Activated CD4-positive, alpha-beta T cell treated with anti-CD3 and anti-CD28 coated beads, Interleukin-2, amount 50 U/mL, for 48 hours (primary cell): ENCODE measurements around the gene NXN.
"Not testable (repeated sequence)": the region's sequence is repeated elsewhere in the genome, so short reads cannot be mapped to it uniquely, and the experiment has no call there.

ENCODE experiments used
- DNase-seq, 2 experiments: peaks; one replicate each; pipeline ENCODE4 v3.0.0-alpha.2; 2020

Gene NXN

GRCh38 chr17:978103-979093 is 1.2 kb downstream of the NXN start:
- DNase-seq = no peak

DNA sequence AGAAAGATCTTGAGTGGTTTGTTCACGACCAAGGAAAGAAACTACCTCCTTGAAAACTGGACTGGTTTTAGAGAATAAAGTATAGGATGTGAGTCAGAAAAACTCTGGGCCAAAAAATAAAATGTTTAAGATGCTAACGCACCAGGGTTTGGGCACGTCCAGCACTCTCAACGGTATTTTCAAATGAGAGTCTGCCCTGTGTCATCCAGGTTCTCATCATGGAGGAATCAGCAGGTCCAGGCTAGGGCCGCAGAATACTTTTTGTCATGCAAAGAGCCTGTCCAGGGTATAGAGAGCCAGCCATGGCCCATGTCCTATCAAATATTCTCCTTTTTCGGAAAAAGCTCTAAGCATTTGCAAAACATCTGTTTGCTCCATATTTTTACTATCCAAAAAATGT is 2.4 kb downstream of the NXN start:
- DNase-seq = no peak

DNA sequence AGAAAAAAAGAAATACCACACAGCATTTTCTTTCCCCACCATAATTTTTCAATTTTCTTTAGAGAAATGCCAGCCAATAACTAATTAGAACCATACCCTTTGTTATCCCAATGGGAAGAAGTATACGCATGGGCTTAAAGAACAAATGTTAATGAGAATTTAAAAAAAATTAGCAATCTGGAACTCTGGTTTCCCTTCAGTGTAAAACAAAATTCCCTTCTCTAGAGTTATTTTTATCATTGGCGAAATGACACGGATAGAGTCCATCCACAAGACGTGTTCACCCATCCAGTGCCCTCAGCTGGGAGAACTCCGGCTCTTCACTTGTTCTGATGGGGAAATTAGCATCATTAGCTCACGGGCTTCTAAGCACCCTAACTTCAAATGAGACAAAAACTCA is 3.3 kb downstream of the NXN start:
- DNase-seq = no peak

DNA sequence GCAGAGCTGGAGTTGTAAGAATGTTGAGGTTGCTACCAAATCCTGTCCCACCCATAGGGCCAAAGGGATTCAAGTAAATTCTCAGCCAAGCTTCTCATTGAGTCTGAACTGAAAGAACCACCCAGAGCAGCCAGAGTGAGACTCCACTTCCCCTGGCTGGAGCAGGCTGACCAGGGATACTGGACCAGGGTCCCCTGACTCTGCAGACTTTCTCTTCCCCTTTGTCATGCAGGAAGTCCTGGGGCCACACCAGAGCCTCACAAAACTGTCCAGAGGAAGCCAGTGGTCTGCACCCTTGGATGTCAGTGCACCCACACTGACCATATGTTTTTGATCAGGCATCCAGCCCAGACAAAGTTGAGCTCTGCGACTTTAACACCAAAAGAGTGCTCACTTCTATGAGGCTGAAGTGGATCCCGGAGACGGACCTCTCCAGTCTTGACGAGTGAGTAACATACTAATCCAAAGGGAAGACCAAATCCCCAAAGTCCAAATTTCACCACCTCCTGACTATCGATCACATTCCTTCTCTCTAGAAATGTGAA is 4.1 kb downstream of the NXN start:
- no peak for DNase-seq

- not testable (repeated sequence) for DNase-seq
Observed at GRCh38 chr17:974778-975177, 4.8 kb downstream of the NXN start.

- DNase-seq = no peak
Observed at GRCh38 chr17:973053-973452, 6.5 kb downstream of the NXN start.

- DNase-seq = not testable (repeated sequence)
Observed at GRCh38 chr17:971861-972260, 7.7 kb downstream of the NXN start.

DNA sequence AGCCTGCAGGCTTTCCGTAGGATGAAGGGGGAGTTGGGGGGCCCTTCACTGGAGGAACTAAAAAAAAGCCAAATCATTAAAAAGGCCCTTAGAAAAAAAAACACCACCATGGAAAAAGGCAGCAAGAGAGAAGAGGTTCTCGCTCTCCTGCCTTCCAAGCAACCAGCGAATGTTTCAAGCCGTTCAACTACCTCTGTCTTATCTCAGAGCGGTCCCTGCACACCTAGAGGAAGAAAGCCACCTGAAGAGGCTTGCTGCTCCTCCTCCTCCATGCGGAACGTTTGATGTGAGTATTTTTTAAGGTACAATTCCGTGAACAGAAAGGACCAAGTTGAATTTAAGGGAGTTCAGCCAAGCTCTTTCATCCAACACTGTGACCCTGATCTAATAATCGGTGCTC is 9.2 kb downstream of the NXN start:
- no peak for DNase-seq

DNA sequence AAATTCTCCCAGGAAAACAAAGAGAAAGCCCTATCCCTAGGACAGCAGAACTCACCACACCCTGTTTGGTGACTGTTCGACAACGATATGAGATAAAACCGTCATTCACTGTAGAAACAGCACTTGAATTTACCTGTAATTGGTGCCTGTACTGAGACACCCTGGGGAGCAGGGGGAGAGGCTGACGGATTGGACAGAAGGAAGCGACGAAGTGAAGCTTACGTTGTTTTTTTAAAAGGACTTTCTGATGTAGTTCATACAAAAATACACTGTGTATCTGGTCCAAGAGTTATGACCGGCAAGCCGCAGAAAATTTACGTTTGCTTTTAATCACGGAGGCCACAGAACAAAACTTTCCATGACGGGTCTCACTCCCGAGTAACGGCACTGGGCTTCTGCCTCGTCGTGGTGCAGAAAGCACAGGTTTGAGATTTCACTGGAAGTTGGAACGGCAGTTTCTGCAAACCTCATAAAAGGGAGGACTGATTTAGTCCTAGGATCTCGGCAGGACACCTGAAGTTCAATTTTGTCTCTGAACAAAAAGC is 9.7 kb downstream of the NXN start:
- DNase-seq = no peak

DNA sequence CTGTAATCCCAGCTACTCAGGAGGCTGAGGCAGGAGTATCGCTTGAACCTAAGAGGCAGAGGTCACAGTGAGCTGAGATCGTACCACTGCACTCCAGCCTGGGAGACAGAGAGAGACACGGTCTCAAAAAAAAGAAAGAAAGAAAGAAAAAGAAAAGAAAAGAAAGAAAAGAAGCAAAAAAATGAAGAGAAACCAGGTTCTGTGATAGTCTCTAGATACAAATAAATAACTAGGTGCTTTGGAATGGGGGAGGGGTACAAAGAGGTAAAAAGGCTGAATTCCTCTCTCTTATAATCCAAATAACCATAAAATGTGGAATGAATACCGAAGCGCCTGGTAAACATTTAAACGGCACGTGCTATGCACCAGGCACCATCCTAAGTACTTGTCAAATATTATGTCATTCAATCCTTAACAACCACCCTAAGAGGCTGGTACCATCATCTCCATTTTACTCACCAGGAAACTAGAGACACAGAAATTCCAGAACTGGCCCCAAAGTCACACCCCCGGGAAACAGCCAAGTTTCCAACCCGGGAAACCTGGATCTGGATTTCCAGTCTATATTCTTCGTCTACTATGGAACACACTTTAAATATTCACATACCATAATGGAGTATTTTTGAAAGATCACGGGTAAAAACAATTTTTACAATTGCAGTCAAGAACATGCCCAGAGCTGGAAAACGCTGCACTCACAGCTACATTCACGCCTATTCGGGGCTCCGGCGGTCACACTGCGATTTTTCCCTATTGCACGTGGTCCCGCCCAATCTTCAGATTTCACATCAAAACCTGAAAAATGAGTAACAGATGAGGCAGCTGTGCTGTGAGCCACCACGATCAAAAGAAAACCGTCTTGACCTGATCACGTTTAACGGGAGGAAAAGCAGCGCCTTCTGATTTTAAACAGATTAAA is 10.5 kb downstream of the NXN start:
- no peak for DNase-seq

DNA sequence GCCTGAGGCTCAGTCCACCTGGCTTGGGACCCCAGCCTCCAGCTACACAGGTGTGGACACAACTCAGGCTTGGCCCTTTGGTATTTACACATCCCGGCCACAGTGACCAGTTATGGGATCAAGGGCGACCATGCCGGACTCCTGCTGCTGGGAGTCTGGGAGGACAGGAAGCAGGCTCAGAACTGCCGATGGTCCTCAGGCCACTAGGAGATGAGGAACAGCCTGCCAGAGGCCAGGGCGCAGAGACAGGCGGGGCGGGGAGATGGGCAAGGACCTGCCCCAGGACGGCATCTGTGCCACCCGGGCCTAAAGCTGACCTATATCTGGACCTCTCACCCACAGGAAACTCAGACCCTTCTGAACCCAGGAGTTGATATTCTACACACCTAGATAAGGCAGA is 12.5 kb downstream of the NXN start:
- DNase-seq = no peak

DNA sequence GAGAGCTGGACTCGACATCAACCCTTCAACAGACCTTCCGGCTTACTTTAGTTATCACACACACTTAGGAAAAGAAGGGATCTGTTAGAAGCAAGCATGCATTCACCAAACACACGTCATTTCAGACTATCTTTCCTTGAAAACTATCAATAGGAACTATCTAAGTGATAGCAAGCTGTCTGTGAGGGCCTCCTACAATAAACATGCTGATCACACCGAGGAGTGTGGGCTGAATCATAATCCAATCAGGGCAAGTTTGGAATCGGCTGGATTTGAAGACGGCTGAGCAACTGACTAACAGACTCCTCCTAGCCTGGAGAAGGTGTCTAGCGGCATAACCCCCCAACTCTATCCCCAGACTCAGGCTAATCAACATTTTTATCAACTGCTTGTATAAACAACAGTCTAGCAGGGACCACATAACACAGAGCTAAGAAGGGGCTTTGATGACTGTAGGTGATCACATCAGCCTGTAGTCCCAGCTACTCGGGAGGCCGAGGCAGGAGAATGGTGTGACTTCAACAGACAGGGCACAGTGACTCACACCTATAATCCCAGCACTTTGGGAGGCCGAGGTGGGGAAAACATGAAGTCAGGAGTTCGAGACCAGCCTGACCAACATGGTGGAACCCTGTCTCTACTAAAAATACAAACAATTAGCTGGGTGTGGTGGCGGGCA is 14.1 kb downstream of the NXN start:
- DNase-seq = no peak

DNA sequence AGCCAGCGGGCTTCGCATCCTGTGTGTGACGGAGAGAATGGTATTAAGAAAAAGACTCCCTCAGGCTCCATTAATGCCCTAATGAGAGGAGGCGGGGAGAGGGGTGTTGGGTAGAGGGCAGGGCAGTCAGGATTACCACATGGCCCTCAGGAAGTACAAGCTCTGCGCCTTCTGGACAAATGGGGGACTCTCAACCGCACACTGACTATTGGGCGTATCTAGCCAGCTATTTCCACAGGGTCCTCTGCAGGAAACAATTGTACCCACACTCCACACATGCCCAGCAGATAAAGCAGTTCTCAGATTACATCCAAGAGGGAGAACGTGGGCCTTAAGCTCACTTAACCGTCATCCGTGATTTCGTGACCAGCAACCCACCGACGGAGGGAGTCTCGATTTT is 14.7 kb downstream of the NXN start:
- no peak for DNase-seq

GRCh38 chr17:962670-963069 is 16.9 kb downstream of the NXN start:
- DNase-seq = no peak

DNA sequence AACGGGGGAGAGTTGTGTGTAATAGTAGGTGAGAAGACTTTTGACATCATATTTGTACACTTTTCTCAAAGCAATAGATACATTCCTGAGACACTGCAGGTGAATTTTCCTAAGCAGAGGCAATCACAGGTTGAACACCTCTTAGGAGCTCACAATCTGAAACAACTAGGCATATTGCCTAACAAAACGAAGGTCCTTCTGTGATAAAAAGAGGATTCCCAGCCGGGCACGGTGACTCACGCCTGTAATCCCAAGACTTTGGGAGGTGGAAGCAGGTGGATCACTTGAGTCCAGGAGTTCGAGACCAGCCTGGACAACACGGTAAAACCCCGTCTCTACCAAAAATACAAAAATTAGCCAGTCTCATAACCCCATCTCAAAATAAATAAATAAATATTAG is 17.4 kb downstream of the NXN start:
- no peak for DNase-seq

DNA sequence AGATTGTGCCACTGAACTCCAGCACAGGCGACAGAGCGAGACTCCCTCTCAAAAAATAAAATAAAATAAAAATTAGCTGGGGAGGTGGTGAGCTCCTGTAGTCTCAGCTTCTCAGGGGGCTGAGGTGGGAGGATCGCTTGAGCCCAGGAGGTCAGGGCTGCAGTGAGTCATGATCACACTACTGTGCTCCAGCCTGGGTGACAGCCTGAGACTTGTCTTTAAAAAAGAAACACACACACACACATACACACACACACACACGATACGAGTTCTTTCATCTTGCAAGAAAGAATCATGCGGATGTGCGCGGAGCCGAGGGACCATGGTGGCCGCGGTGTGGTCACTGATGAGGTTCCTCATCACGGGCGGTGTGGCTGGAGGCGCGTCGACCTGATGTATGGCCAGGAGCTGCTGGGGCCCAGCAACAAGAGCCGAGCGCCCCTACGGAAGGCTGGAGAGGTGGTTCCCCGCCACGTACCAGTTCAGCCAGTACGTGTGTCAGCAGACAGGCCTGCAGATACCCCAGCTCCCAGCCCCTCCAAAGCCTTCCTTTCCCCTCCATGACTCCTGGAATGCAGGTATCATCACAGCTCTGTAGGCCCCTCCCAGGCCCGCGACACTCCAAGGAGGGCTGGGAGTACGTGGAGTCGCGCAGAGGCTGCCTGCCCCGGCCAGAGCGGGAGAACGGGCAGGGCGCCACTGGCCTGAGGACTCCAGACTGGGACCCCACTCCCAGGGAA is 20.7 kb downstream of the NXN start:
- no peak for DNase-seq

DNA sequence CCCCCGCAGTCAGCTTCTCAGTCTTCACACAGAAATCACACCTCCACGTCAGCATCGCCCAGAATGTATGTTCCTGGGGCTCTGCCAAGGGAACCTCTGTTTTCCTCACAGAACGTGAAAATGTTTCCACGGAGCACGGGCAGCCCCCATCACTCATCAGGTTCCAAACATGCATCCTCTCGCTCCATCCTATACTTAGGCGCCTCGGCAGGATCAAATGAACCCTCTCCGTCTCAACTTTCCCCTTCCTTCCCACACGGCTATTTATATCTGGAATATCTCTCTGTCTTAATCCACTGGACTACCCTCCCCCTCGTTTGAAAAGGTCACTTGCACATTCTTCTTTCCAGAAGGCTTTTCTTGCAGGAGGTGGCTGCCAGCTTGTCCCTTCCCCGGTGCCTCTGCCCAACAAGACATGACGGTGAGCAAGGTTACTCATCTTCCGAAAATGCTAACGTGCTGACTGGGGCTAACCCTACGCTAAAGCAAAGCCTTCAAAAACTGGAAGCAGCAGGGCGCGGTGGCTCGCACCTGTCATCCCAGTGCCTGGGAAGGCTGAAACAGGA is 21.6 kb downstream of the NXN start:
- no peak for DNase-seq

GRCh38 chr17:956905-957304 is 22.7 kb downstream of the NXN start:
- DNase-seq = no peak

GRCh38 chr17:954431-955164 is 25.0 kb downstream of the NXN start:
- no peak for DNase-seq

DNA sequence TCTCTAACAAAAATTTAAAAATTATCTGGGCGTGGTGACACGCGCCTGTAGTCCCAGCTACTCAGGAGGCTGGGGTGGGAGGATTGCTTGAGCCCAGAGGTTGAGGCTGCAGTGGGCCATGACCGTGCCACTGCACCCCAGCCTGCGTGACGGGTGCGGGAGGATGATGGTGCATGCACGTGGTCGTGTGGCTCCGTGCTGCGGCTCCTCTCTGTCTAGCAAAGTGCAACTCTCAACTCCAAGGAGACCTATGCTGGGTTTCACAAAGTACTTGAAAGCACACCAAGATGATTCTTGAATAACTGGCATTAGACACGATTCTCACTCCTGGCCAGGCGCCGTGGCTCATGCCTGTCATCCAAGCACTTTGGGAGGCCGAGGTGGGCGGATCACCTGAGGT is 25.8 kb downstream of the NXN start:
- DNase-seq = no peak

DNA sequence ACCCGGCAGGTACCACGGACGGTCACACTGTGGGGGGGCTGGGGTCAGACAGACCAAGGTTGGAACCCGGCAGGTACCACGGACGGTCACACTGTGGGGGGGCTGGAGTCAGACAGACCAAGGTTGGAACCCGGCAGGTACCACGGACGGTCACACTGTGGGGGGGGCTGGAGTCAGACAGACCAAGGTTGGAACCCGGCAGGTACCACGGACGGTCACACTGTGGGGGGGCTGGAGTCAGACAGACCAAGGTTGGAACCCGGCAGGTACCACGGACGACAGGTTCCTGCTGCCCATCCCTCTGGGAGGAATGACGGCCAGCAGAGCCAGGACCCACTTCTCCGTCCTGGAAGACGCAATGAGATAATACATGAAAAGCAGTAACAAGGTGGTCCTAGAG is 27.0 kb downstream of the NXN start:
- not testable (repeated sequence) for DNase-seq
